ENCODE data around the gene TLR4. TPM values are rescaled to one million over a fixed set of nuclear protein-coding genes. Genes with fewer than 3 reads are reported as not detected.

Gene TLR4
- total RNA-seq, 1 experiment from 2014 or later: not detected

DNA sequence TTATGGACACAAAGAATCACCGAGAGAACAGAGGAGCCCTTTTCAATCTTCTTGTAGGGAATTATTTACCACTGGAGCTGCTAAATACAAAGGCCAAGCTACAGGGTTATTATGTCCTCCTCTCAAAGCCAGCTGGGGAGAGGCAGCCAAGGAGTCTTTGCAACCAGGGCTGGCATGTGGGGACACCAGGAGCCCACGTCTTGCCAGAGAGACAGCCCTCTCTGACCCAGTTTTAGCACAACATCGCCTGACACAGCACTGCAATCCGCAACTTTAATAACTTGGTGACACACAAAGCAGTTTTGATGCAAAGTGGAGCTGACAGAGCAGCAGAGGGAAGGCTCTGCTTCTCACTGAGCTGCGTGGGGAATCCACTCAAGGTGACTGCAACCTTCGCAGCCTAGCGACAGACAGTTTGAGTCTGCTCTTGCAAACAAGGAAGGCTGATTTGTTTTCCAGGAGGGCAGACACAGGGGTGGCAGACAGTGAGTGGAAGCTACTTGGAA is 33.6 kb downstream of the TLR4 start:
- BruUV-seq (replicated peaks): no TSS peak
- Histone ChIP-seq H3K27me3 (replicated peaks; ENCODE audit: insufficient read depth, low read depth, low read length, poor library complexity) (peaks cover 83% of the 10 kb centered on the region), H3K27ac (ENCODE audit: low read depth, low read length, poor library complexity, severe bottlenecking) (no peak overlapping the region), H3K4me3 (ENCODE audit: low read depth, low read length, poor library complexity, severe bottlenecking) (no peak overlapping the region), H3K4me1 (ENCODE audit: insufficient read depth, low read length, poor library complexity, severe bottlenecking) (no peaks in the 10 kb centered on the region), H3K9me3 (ENCODE audit: low read depth, low read length, poor library complexity, severe bottlenecking) (no peaks in the 10 kb centered on the region), H3K36me3 (ENCODE audit: insufficient read depth, low read length, poor library complexity, severe bottlenecking) (no peaks in the 10 kb centered on the region)
- intact Hi-C loops (cut with micrococcal nuclease; ENCODE audit: unreplicated experiment): no loop called here
- no peak for TF ChIP-seq EZH2 (IDR thresholded peaks at IDR 0.05; ENCODE audit: borderline replicate concordance, low read depth, low read length, poor library complexity, severe bottlenecking)
- TF ChIP-seq, protein P1, sequence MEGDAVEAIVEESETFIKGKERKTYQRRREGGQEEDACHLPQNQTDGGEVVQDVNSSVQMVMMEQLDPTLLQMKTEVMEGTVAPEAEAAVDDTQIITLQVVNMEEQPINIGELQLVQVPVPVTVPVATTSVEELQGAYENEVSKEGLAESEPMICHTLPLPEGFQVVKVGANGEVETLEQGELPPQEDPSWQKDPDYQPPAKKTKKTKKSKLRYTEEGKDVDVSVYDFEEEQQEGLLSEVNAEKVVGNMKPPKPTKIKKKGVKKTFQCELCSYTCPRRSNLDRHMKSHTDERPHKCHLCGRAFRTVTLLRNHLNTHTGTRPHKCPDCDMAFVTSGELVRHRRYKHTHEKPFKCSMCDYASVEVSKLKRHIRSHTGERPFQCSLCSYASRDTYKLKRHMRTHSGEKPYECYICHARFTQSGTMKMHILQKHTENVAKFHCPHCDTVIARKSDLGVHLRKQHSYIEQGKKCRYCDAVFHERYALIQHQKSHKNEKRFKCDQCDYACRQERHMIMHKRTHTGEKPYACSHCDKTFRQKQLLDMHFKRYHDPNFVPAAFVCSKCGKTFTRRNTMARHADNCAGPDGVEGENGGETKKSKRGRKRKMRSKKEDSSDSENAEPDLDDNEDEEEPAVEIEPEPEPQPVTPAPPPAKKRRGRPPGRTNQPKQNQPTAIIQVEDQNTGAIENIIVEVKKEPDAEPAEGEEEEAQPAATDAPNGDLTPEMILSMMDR (conservative IDR thresholded peaks at IDR 0.05; ENCODE audit: low read depth, low read length): no peak
- ChIA-PET CTCF (no interaction called here), POLR2A (ENCODE audit: low non-redundant PET) (no interaction called here)
- no peak for DNase-seq (ENCODE audit: low spot score)

DNA sequence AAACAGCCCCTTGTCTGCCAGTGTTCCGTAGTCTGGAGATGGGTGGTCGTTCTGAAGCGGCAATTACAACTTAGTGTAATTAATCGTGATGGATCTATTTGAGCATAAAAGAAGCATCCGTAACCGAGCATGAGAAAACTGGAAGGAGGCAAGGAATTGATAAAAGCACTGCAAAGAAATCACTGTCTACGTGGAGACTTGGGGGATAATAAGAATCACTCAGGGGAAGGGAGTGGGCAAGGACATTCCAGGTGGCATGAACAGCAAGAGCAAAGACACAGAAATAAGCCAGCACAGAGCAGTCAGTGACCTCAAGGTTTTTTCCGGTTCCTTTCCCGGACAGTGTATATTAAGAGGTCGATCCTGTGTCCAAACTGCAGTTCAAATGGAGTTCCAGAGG is 35.0 kb downstream of the TLR4 start:
- no peaks in the 10 kb centered on the region for H3K36me3 ChIP-seq (ENCODE audit: insufficient read depth, low read length, poor library complexity, severe bottlenecking)
- H3K4me3 ChIP-seq (ENCODE audit: low read depth, low read length, poor library complexity, severe bottlenecking): no peak overlapping the region
- ChIA-PET CTCF (no interaction called here), POLR2A (ENCODE audit: low non-redundant PET) (no interaction called here)
- H3K27ac ChIP-seq (ENCODE audit: low read depth, low read length, poor library complexity, severe bottlenecking): no peak overlapping the region
- intact Hi-C loops (cut with micrococcal nuclease; ENCODE audit: unreplicated experiment): no loop called here
- no TSS peak for BruUV-seq (replicated peaks)
- no peaks in the 10 kb centered on the region for H3K9me3 ChIP-seq (ENCODE audit: low read depth, low read length, poor library complexity, severe bottlenecking)
- TF ChIP-seq, protein P1 (conservative IDR thresholded peaks at IDR 0.05; ENCODE audit: low read depth, low read length): no peak
- no peak for TF ChIP-seq EZH2 (IDR thresholded peaks at IDR 0.05; ENCODE audit: borderline replicate concordance, low read depth, low read length, poor library complexity, severe bottlenecking)
- no peak for DNase-seq (ENCODE audit: low spot score)
- H3K4me1 ChIP-seq (ENCODE audit: insufficient read depth, low read length, poor library complexity, severe bottlenecking): no peaks in the 10 kb centered on the region
- H3K27me3 ChIP-seq (replicated peaks; ENCODE audit: insufficient read depth, low read depth, low read length, poor library complexity): peaks cover 83% of the 10 kb centered on the region

DNA sequence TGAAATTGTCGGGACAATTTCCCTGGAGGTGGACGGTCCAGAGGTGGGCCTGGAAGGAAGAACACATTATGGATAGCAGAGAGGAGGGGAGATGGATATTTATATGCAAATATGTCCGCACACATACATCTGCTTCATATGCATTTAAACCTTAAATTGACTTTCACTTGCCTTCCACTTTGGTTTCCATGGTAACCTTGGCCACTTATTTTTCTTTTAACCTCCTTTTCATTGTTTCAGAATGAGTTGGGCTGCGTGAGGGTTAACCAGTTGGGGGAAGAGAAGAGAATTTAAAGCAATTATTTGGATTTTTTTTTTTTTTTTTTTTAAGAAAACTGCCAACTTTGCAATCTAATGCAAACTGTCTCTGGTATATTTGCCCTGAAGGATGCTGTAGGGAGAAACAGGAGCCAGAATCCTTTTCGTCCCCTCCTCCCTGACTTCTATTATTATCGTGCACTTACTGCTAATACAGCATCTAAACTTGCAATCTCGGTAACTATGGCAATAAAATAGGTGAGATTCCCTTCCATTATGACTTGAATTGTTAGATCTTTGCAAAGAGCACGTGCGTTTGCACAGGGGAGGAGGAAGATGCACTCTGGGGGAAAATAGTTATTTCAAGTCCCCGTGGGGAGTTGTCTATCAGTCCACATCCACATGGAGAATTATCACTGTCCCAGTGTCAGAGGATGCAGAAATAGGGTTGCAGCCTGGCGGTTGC is 35.6 kb downstream of the TLR4 start:
- Histone ChIP-seq H3K9me3 (ENCODE audit: low read depth, low read length, poor library complexity, severe bottlenecking) (no peaks in the 10 kb centered on the region), H3K4me3 (ENCODE audit: low read depth, low read length, poor library complexity, severe bottlenecking) (no peak overlapping the region), H3K27me3 (replicated peaks; ENCODE audit: insufficient read depth, low read depth, low read length, poor library complexity) (peaks cover 84% of the 10 kb centered on the region), H3K36me3 (ENCODE audit: insufficient read depth, low read length, poor library complexity, severe bottlenecking) (no peaks in the 10 kb centered on the region), H3K4me1 (ENCODE audit: insufficient read depth, low read length, poor library complexity, severe bottlenecking) (no peaks in the 10 kb centered on the region), H3K27ac (ENCODE audit: low read depth, low read length, poor library complexity, severe bottlenecking) (no peak overlapping the region)
- no TSS peak for BruUV-seq (replicated peaks)
- CTCF ChIA-PET: no interaction called here
- intact Hi-C loops (cut with micrococcal nuclease; ENCODE audit: unreplicated experiment): no loop called here
- TF ChIP-seq EZH2 (IDR thresholded peaks at IDR 0.05; ENCODE audit: borderline replicate concordance, low read depth, low read length, poor library complexity, severe bottlenecking): no peak
- TF ChIP-seq, protein P1 (conservative IDR thresholded peaks at IDR 0.05; ENCODE audit: low read depth, low read length): no peak
- POLR2A ChIA-PET (ENCODE audit: low non-redundant PET): no interaction called here
- DNase-seq (ENCODE audit: low spot score): no peak

Data from A673 (cell line).